Mammary epithelial cell (primary cell): Measurements from ENCODE around the gene LGR4.

ENCODE experiments used
- CTCF ChIP-seq, 2 donors: IDR thresholded peaks in 1 of 2; conservative IDR thresholded peaks in 1 of 2; 2 replicates each; pipeline ENCODE4 v1.5.1; 2011 to 2012; ENCODE audit warnings: inconsistent platforms in 2 of 2, low read length in 2 of 2, mild to moderate bottlenecking in 2 of 2, control low read depth in 1 of 2, low read depth in 1 of 2; ENCODE audit not compliant: insufficient read depth in 1 of 2; ENCODE audit errors: extremely low read depth in 1 of 2
- EZH2 ChIP-seq: IDR thresholded peaks from 2 replicates; pipeline ENCODE4 v1.6.1; 2012; ENCODE audit warnings: low read length, inconsistent platforms, borderline replicate concordance

GRCh38 chr11:27390318-27391295, 82.0 kb downstream of the LGR4 start:
- TF ChIP-seq CTCF (conservative IDR thresholded peaks at IDR 0.05 in 1 of 2, IDR thresholded peaks at IDR 0.05 in 1 of 2; ENCODE audit: extremely low read depth in 1 of 2, insufficient read depth in 1 of 2, low read depth in 1 of 2, low read length in 2 of 2) (no peak), EZH2 (no peak)
